ENCODE measurements around the gene COL12A1.

DNA sequence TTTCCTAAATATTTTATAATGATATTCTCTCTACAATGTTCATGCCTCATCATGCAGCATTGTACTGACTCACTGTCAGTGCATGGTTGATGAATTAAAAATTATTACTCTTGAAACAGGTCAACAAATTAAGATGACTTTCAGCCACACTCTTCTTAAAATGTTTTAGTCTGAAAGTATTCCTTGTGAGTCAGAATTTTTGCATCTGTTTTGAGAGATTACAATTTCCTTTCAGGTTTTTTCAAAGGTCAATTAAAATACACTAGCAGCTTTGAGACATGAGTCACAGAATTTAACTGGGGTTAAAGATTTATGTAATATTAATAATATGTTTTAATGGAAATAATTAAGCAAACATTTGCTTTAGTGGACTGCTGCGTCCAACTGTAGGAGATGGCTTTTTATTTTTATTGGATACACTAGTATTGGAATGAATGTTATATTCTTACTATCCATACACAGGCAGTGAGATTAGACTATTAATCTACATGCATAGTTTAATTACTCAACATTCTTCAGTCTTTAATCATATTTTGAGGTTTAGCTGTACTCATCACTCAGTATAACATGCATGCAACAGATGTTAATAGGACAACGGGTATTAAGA lies 9.7 kb downstream of the COL12A1 start:
- TF ChIP-seq CTCF (IDR thresholded peaks at IDR 0.05; ENCODE audit: extremely low read depth in 1 of 2, insufficient read depth in 1 of 2, low read depth in 1 of 2, low read length in 2 of 2) (no peak), POLR2A (IDR thresholded peaks at IDR 0.05; ENCODE audit: low read depth, low read length) (no peak), POLR2AphosphoS5 (IDR thresholded peaks at IDR 0.05; ENCODE audit: insufficient read depth, low read depth, low read length) (no peak), MYC (IDR thresholded peaks at IDR 0.05; ENCODE audit: low read depth, low read length) (no peak), JUN (IDR thresholded peaks at IDR 0.05; ENCODE audit: borderline replicate concordance, insufficient read depth, insufficient read length, low read depth) (no peak), MAX (IDR thresholded peaks at IDR 0.05; ENCODE audit: insufficient read depth, insufficient read length) (no peak), GATA2 (IDR thresholded peaks at IDR 0.05; ENCODE audit: insufficient read depth, insufficient read length, low read depth, low read length) (peak; percentile 31), EZH2 (IDR thresholded peaks at IDR 0.05; ENCODE audit: borderline replicate concordance, low read depth, low read length, severe bottlenecking) (no peak)

Measured in endothelial cell of umbilical vein (primary cell).